ENCODE measurements around the gene STK35. TPM values are rescaled to one million over a fixed set of nuclear protein-coding genes. Genes with fewer than 3 reads are reported as not detected.

STK35 gene
- total and polyA plus RNA-seq, 9 of the 15 experiments (the other 6 are each of a cell fraction or from before 2014, with no cell fraction given), result 1.0 to 11.0 (median 6.3) TPM

GRCh38 chr20:2172305-2173175, 70.9 kb downstream of the STK35 start:
- H3K9me1 ChIP-seq (ENCODE audit: control insufficient read depth, insufficient read depth, low read length), result no peaks in the 10 kb centered on the region
- no peaks in the 10 kb centered on the region for H3K4me1 ChIP-seq (replicated peaks in 1 of 2; ENCODE audit: control insufficient read depth in 2 of 2, insufficient read depth in 2 of 2, low read length in 2 of 2)
- peaks cover 0 to 12% of the 10 kb centered on the region in 2 experiments; a peak in 3 of 5 replicates for H3K27me3 ChIP-seq (ENCODE audit: control insufficient read depth in 2 of 2, insufficient read depth in 2 of 2, low read length in 2 of 2)
- ATAC-seq (peak; percentile 83), DNase-seq (ENCODE audit: extremely low read depth in 1 of 4, low spot score in 3 of 4) (peak; percentile 61 to 72 (median 66)), FAIRE-seq (peak; percentile 72)
- no peak overlapping the region for H3K27ac ChIP-seq (ENCODE audit: extremely low read depth, low read depth, low read length)
- H4K20me1 ChIP-seq (replicated peaks; ENCODE audit: control insufficient read depth, insufficient read depth, low read length), result no peaks in the 10 kb centered on the region
- H3K9ac ChIP-seq (ENCODE audit: insufficient read depth in 1 of 2, low read depth in 2 of 2, low read length in 2 of 2), result no peak overlapping the region
- H2AFZ ChIP-seq (ENCODE audit: low read depth, low read length), result no peak overlapping the region
- POLR2A ChIA-PET, result interaction anchor here (0.6 to 1.2 kb wide), 2 partner anchors 35 to 213 kb away, joined by 3 read pairs; no protein-coding TSS in a partner anchor
- BruUV-seq (replicated peaks), result no TSS peak
- in situ Hi-C loops (cut with MboI) (loop anchor here (5.0 kb wide), 1 partner anchor 205 kb away; no protein-coding TSS in a partner anchor), intact Hi-C loops (cut with micrococcal nuclease) (loop anchor here (1.0 kb wide), 2 partner anchors 166 to 207 kb away; no protein-coding TSS in a partner anchor)
- WGBS (ENCODE audit: insufficient coverage, low coverage, missing lambda C conversion rate), result 7% methylated on average over 12 of the region's 17 CpGs
- no peaks in the 10 kb centered on the region for H3K36me3 ChIP-seq (ENCODE audit: control insufficient read depth, insufficient read depth, low read length)
- no peaks in the 10 kb centered on the region for H3K9me3 ChIP-seq (replicated peaks; ENCODE audit: control insufficient read depth, insufficient read depth, low read depth, low read length)
- H3K4me2 ChIP-seq (ENCODE audit: insufficient read depth, low read length), result no peak overlapping the region
- H3K4me3 ChIP-seq, result no peak overlapping the region
- H3K79me2 ChIP-seq (ENCODE audit: control insufficient read depth, insufficient read depth, low read length), result no peaks in the 10 kb centered on the region
- CTCF ChIA-PET (ENCODE audit: low intra/inter-chr PET ratio), result interaction anchor here (0.6 to 2.0 kb wide), 6 partner anchors 86 to 264 kb away, joined by 3 to 14 read pairs (median 5); no protein-coding TSS in a partner anchor
- peak; percentile 83 for TF ChIP-seq ARID2 (IDR thresholded peaks at IDR 0.05)
- TF ChIP-seq DEAF1 (CRISPR knock-in tag; IDR thresholded peaks at IDR 0.05), result peak; percentile 60
- no peak for TF ChIP-seq FOS (IDR thresholded peaks at IDR 0.05; ENCODE audit: extremely low read depth, insufficient read length)
- no peak for TF ChIP-seq GTF2E2 (tag; IDR thresholded peaks at IDR 0.05)
- no peak for TF ChIP-seq ZNF263 (CRISPR knock-in tag; IDR thresholded peaks at IDR 0.05; ENCODE audit: borderline replicate concordance)
- peak; percentile 79 to 83 (median 81) for TF ChIP-seq CTCF (IDR thresholded peaks at IDR 0.05 in 2 of 3, conservative IDR thresholded peaks at IDR 0.05 in 1 of 3; ENCODE audit: insufficient read depth in 2 of 3, low read depth in 1 of 3, low read length in 3 of 3)
- TF ChIP-seq PCBP1 (IDR thresholded peaks at IDR 0.05; ENCODE audit: low read depth, low read length, poor library complexity, severe bottlenecking), result no peak
- TF ChIP-seq SMC3 (conservative IDR thresholded peaks at IDR 0.05; ENCODE audit: insufficient read depth, low read depth, low read length), result peak; percentile 78
- TF ChIP-seq RAD21 (CRISPR knock-in tag; conservative IDR thresholded peaks at IDR 0.05 in 1 of 2, IDR thresholded peaks at IDR 0.05 in 1 of 2), result peak; percentile 69 to 89
- TF ChIP-seq CXXC5 (CRISPR knock-in tag; IDR thresholded peaks at IDR 0.05), result peak; percentile 24; the same call in 1 of the 2 replicates
- TF ChIP-seq RB1 (IDR thresholded peaks at IDR 0.05; ENCODE audit: low read depth), result peak; percentile 44; the same call in 1 of the 2 replicates
- peak; percentile 77; the same call in 1 of the 2 replicates for TF ChIP-seq STAG1 (CRISPR knock-in tag; IDR thresholded peaks at IDR 0.05; ENCODE audit: borderline replicate concordance)
- TF ChIP-seq MECOM (CRISPR knock-in tag; IDR thresholded peaks at IDR 0.05), result no peak
